Gastrocnemius medialis (tissue), 4 donors: ENCODE data around the gene AKR1C8. TPM values are rescaled to one million over a fixed set of nuclear protein-coding genes. Genes with fewer than 3 reads are reported as not detected.
A peak's percentile ranks its signal among the peaks of the same experiment; 100 is the strongest.
"Not testable (repeated sequence)": the region's sequence is repeated elsewhere in the genome, so short reads cannot be mapped to it uniquely, and the experiment has no call there.

Source experiments
- ATAC-seq, 2 donors: fragments of 150-250 bp; one replicate each; pipeline ENCODE4 v1.9.1; 2016
- DNase-seq, 2 donors: peaks; one replicate each; pipeline ENCODE4 v3.0.0-alpha.2; 2019
- H3K27ac ChIP-seq, 4 donors: fragments of 200-600 bp; sonication (generic); 1 replicate in 1 of 4; 2 replicates in 3 of 4; pipeline ENCODE4 v1.5.1; 2016 to 2018; ENCODE audit warnings: mild to moderate bottlenecking in 2 of 4, moderate library complexity in 1 of 4
- H3K27me3 ChIP-seq, 3 donors: fragments of 200-600 bp; sonication (generic) in 2 of 3; 1 replicate in 1 of 3; 2 replicates in 2 of 3; pipeline versions ENCODE4 v1.5.1 to v1.6.0; 2016 to 2019; ENCODE audit warnings: mild to moderate bottlenecking in 1 of 3, moderate library complexity in 1 of 3
- H3K36me3 ChIP-seq, 2 donors: fragments of 200-600 bp; sonication (generic) in 1 of 2; one replicate each; pipeline ENCODE4 v1.5.1; 2017 to 2018
- H3K4me1 ChIP-seq, 2 donors: fragments of 200-600 bp; sonication (generic) in 1 of 2; one replicate each; pipeline ENCODE4 v1.5.1; 2016 to 2017; ENCODE audit warnings: mild to moderate bottlenecking in 2 of 2
- H3K4me3 ChIP-seq, 4 donors: fragments of 200-600 bp; sonication (generic) in 3 of 4; 1 replicate in 1 of 4; 2 replicates in 3 of 4; pipeline ENCODE4 v1.5.1; 2016 to 2019; ENCODE audit warnings: mild to moderate bottlenecking in 2 of 4
- H3K9me3 ChIP-seq, 3 donors: fragments of 200-600 bp; sonication (generic) in 2 of 3; 1 replicate in 1 of 3; 2 replicates in 2 of 3; pipeline ENCODE4 v1.5.1; 2016 to 2019
- CTCF ChIP-seq, 5 experiments: fragments of 450-650 bp in 3 of 5; fragments of 200-600 bp in 2 of 5; sonication (generic) in 2 of 5; IDR thresholded peaks in 4 of 5; conservative IDR thresholded peaks in 1 of 5; 1 replicate in 4 of 5; 2 replicates in 1 of 5; pipeline ENCODE4 v1.5.1; 2016 to 2019; ENCODE audit warnings: antibody characterized with exemption in 5 of 5, mild to moderate bottlenecking in 3 of 5, moderate library complexity in 3 of 5
- POLR2A ChIP-seq, 2 donors: fragments of 450-650 bp; IDR thresholded peaks; one replicate each; pipeline ENCODE4 v1.6.1; 2017; ENCODE audit warnings: antibody characterized with exemption in 2 of 2, mild to moderate bottlenecking in 2 of 2, moderate library complexity in 2 of 2
- in situ Hi-C, 4 donors: fragments of 200-750 bp; cut with MboI; loops; one replicate each; pipeline versions ENCODE4 v1.15.0 to v1.8.0; 2017; ENCODE audit warnings: low sequenced_read_pairs in 4 of 4
- intact Hi-C: fragments of 100-400 bp; cut with DNase I; formaldehyde crosslinking; loops from one replicate; pipeline ENCODE4 v1.15.1; 2023; ENCODE audit warnings: low total_unique reads
- total RNA-seq, 4 donors: library from RNA; depleted of rRNA; stranded (reverse); fragments of >200 nt; gene quantifications; one replicate each; pipeline versions ENCODE4 v1.1.0 to v1.2.3, GENCODE V29; 2016

Gene AKR1C8
- total RNA-seq, 4 donors from 2014 or later: 0.56 TPM; not detected in 3

DNA sequence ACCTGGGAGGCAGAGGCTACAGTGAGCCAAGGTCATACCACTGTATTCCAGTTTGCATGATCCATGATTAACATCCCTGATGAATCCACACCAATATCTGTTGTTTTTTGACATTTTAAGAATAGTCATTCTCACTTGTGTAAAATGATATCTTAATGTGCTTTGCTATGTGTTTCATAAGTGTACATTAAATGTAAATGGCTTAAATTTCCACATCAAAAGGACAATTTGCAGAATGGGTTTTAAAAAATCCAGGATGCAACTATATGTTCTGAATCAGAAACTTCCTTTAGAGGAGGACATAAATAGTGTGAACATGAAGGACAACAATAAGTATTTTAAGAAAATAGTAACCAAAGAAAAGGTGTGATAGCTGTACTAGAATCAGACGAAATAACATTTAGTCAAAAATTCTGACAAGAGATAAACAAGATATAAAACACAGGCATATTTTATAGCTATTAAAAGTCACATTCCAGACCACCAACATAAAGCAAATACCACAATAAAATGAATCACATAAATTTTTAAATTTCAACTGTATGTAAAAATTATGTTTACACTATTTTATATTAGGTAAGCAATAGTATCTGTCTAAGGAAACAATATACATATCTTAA is 48.4 kb downstream of the AKR1C8 start:
- DNase-seq: no peak
- peaks cover 0 to 12% (median 0%) of the 10 kb centered on the region in 3 donors for H3K9me3 ChIP-seq
- in situ Hi-C loops (no loop called here), intact Hi-C loops (no loop called here)
- ATAC-seq: no peak
- no peaks in the 10 kb centered on the region for H3K27me3 ChIP-seq
- no peaks in the 10 kb centered on the region for H3K36me3 ChIP-seq
- no peaks in the 10 kb centered on the region for H3K4me1 ChIP-seq
- TF ChIP-seq CTCF (IDR thresholded peaks at IDR 0.05 in 4 of 5, conservative IDR thresholded peaks at IDR 0.05 in 1 of 5): no peak
- TF ChIP-seq POLR2A (IDR thresholded peaks at IDR 0.05): no peak
- no peak overlapping the region for H3K4me3 ChIP-seq
- no peak overlapping the region for H3K27ac ChIP-seq

GRCh38 chr10:5135581-5135980 is 49.4 kb downstream of the AKR1C8 start:
- H3K4me1 ChIP-seq: no peaks in the 10 kb centered on the region
- no peak overlapping the region for H3K27ac ChIP-seq
- peaks cover 0 to 12% (median 0%) of the 10 kb centered on the region in 3 donors for H3K9me3 ChIP-seq
- no peak for ATAC-seq
- H3K27me3 ChIP-seq: no peaks in the 10 kb centered on the region
- no peak for TF ChIP-seq CTCF (IDR thresholded peaks at IDR 0.05 in 4 of 5, conservative IDR thresholded peaks at IDR 0.05 in 1 of 5)
- no peak for TF ChIP-seq POLR2A (IDR thresholded peaks at IDR 0.05)
- no peak overlapping the region for H3K4me3 ChIP-seq
- no peak for DNase-seq
- no peaks in the 10 kb centered on the region for H3K36me3 ChIP-seq
- in situ Hi-C loops (no loop called here), intact Hi-C loops (no loop called here)

GRCh38 chr10:5125315-5126044 is 59.5 kb downstream of the AKR1C8 start:
- H3K36me3 ChIP-seq: no peaks in the 10 kb centered on the region
- peak; percentile 12 to 55 for DNase-seq
- H3K4me3 ChIP-seq: no peak overlapping the region
- in situ Hi-C loops (no loop called here), intact Hi-C loops (no loop called here)
- TF ChIP-seq POLR2A (IDR thresholded peaks at IDR 0.05) (no peak), CTCF (IDR thresholded peaks at IDR 0.05 in 4 of 5, conservative IDR thresholded peaks at IDR 0.05 in 1 of 5) (no peak)
- H3K27me3 ChIP-seq: no peaks in the 10 kb centered on the region
- no peaks in the 10 kb centered on the region for H3K9me3 ChIP-seq
- peak; percentile 83 to 97 for ATAC-seq
- peak overlapping the region in 2 of 4 donors; percentile 53 to 64 for H3K27ac ChIP-seq
- no peaks in the 10 kb centered on the region for H3K4me1 ChIP-seq

- H3K27me3 ChIP-seq: no peaks in the 10 kb centered on the region
- intact Hi-C loops (no loop called here), in situ Hi-C loops (no loop called here)
- H3K9me3 ChIP-seq: no peaks in the 10 kb centered on the region
- no peaks in the 10 kb centered on the region for H3K4me1 ChIP-seq
- TF ChIP-seq POLR2A (IDR thresholded peaks at IDR 0.05): no peak
- no peak for TF ChIP-seq CTCF (IDR thresholded peaks at IDR 0.05 in 4 of 5, conservative IDR thresholded peaks at IDR 0.05 in 1 of 5)
- H3K4me3 ChIP-seq: no peak overlapping the region
- DNase-seq: no peak
- no peaks in the 10 kb centered on the region for H3K36me3 ChIP-seq
- no peak for ATAC-seq
- no peak overlapping the region for H3K27ac ChIP-seq
These were observed 61.1 kb downstream of the AKR1C8 start for GRCh38 chr10:5123886-5124285.

GRCh38 chr10:5119997-5120396 is 65.0 kb downstream of the AKR1C8 start:
- H3K27me3 ChIP-seq, DNase-seq, H3K9me3 ChIP-seq, H3K27ac ChIP-seq, ATAC-seq, H3K36me3 ChIP-seq, in situ Hi-C loops, H3K4me3 ChIP-seq, intact Hi-C loops, H3K4me1 ChIP-seq: not testable (repeated sequence)
